HG02678 (cell line): ENCODE measurements around the gene ZBTB3.
A peak's percentile ranks its signal among the peaks of the same experiment; 100 is the strongest.
"Not testable (repeated sequence)": the region's sequence is repeated elsewhere in the genome, so short reads cannot be mapped to it uniquely, and the experiment has no call there.

Experiments
- ATAC-seq: cut with Tn5 transposase; IDR thresholded peaks from one replicate; pipeline ENCODE4 v1.9.1; 2021; ENCODE audit warnings: mild to moderate bottlenecking, moderate library complexity; ENCODE audit not compliant: unreplicated experiment

The ZBTB3 gene

GRCh38 chr11:62753736-62754603, at the start of gene ZBTB3:
Gene ZBTB3 (minus strand): TSS chr11:62754160. CDS start chr11:62753664, 496 bp downstream.
- ATAC-seq, result peak; percentile 97

GRCh38 chr11:62801071-62801470, 47.1 kb upstream of the ZBTB3 start:
- ATAC-seq, result no peak

- ATAC-seq, result no peak
These were observed 45.5 kb upstream of the ZBTB3 start for GRCh38 chr11:62799486-62799885.

GRCh38 chr11:62796281-62796680, 42.3 kb upstream of the ZBTB3 start:
- no peak for ATAC-seq

GRCh38 chr11:62794201-62794775, 40.3 kb upstream of the ZBTB3 start:
- ATAC-seq, result no peak

GRCh38 chr11:62792202-62792575, 38.2 kb upstream of the ZBTB3 start:
- ATAC-seq, result peak; percentile 2

- ATAC-seq, result peak; percentile 71
These were observed 37.7 kb upstream of the ZBTB3 start, which contains the start of gene TMEM223 for GRCh38 chr11:62791501-62792201. Gene TMEM223 (minus strand): TSS chr11:62792006. CDS start chr11:62791994, 12 bp downstream.

- no peak for ATAC-seq
These were observed 35.6 kb upstream of the ZBTB3 start for GRCh38 chr11:62789576-62789975.

- no peak for ATAC-seq
These were observed 35.0 kb upstream of the ZBTB3 start for GRCh38 chr11:62788991-62789390.

GRCh38 chr11:62787005-62787759, 33.2 kb upstream of the ZBTB3 start, which contains the start of gene TMEM179B:
Gene TMEM179B (plus strand): TSS chr11:62787402. CDS start chr11:62787432, 30 bp downstream.
- ATAC-seq, result peak; percentile 66

GRCh38 chr11:62786318-62787004, 32.5 kb upstream of the ZBTB3 start:
- ATAC-seq, result peak; percentile 70

GRCh38 chr11:62782753-62783152, 28.8 kb upstream of the ZBTB3 start:
- no peak for ATAC-seq

- ATAC-seq, result no peak
These were observed 24.5 kb upstream of the ZBTB3 start for GRCh38 chr11:62778441-62778840.

- no peak for ATAC-seq
These were observed 23.4 kb upstream of the ZBTB3 start for GRCh38 chr11:62777389-62777788.

GRCh38 chr11:62775646-62776045, 21.7 kb upstream of the ZBTB3 start:
- no peak for ATAC-seq

GRCh38 chr11:62774407-62774806, 20.4 kb upstream of the ZBTB3 start:
- no peak for ATAC-seq

- peak; percentile 89 for ATAC-seq
These were observed 17.4 kb upstream of the ZBTB3 start, which contains the start of gene TAF6L for GRCh38 chr11:62771144-62772021. Gene TAF6L (plus strand): TSS chr11:62771396. CDS start chr11:62775784, 4,388 bp downstream.

GRCh38 chr11:62770778-62771143, 16.8 kb upstream of the ZBTB3 start:
- ATAC-seq, result no peak

GRCh38 chr11:62760867-62761227, 6.9 kb upstream of the ZBTB3 start:
- not testable (repeated sequence) for ATAC-seq
